H1 (cell line): ENCODE data around the gene TAOK2. TPM values are rescaled to one million over a fixed set of nuclear protein-coding genes. Genes with fewer than 3 reads are reported as not detected.

ENCODE experiments used
- CTCF ChIA-PET: fragments of 300-600 bp; sonication (Branson Sonifier 250); formaldehyde crosslinking; loops from one replicate; lab custom pipeline; 2021; ENCODE audit not compliant: partially characterized antibody; lab: Charles Lee
- POLR2A ChIA-PET: fragments of 300-600 bp; sonication (Branson Sonifier 250); formaldehyde crosslinking; loops from one replicate; lab custom pipeline; 2021; ENCODE audit warnings: inconsistent platforms; ENCODE audit not compliant: partially characterized antibody; lab: Charles Lee
- DNase-seq, 2 experiments: peaks; one replicate each; pipeline versions ENCODE4 v3.0.0 to v3.0.0-alpha.2; 2010 to 2022; ENCODE audit warnings: low spot score in 2 of 2, low read depth in 1 of 2, mixed read lengths in 1 of 2
- FAIRE-seq: peaks from 2 replicates; lab custom pipeline; 2011; peaks lifted over from hg19 to GRCh38; lab: Jason Lieb, UNC
- H2AFZ ChIP-seq: 2 replicates; pipeline ENCODE4 v1.8.1; 2012; ENCODE audit warnings: low read length, inconsistent platforms
- H2AK5ac ChIP-seq: 2 replicates; pipeline ENCODE4 v1.6.1; 2013; ENCODE audit warnings: low read depth, low read length
- H2BK120ac ChIP-seq: replicated peaks from 2 replicates; pipeline ENCODE3; 2013; ENCODE audit warnings: low read depth, low read length, inconsistent platforms
- H2BK12ac ChIP-seq: 2 replicates; pipeline ENCODE4 v1.6.1; 2013; ENCODE audit warnings: low read depth, low read length
- H2BK15ac ChIP-seq: 2 replicates; pipeline ENCODE4 v1.6.1; 2013; ENCODE audit warnings: low read length
- H2BK20ac ChIP-seq: 2 replicates; pipeline ENCODE4 v1.6.1; 2013; ENCODE audit warnings: low read length
- H2BK5ac ChIP-seq: 2 replicates; pipeline ENCODE4 v1.6.1; 2013; ENCODE audit warnings: low read depth, low read length
- H3K14ac ChIP-seq: 2 replicates; pipeline ENCODE4 v1.6.1; 2013; ENCODE audit warnings: inconsistent platforms; ENCODE audit not compliant: insufficient read length
- H3K18ac ChIP-seq: 2 replicates; pipeline ENCODE4 v1.6.1; 2013; ENCODE audit warnings: low read length; ENCODE audit errors: extremely low read depth
- H3K23ac ChIP-seq: 2 replicates; pipeline ENCODE4 v1.6.1; 2013; ENCODE audit warnings: inconsistent platforms; ENCODE audit not compliant: insufficient read length
- H3K23me2 ChIP-seq: 2 replicates; pipeline ENCODE4 v1.6.1; 2013; ENCODE audit warnings: low read depth, low read length
- H3K27ac ChIP-seq: 2 replicates; pipeline ENCODE4 v1.6.1; 2011; ENCODE audit warnings: low read depth, low read length, inconsistent platforms
- H3K27me3 ChIP-seq, 4 experiments: replicated peaks in 1 of 4; 1 replicate in 1 of 4; 2 replicates in 3 of 4; pipeline versions ENCODE4 v1.6.1 to v1.8.1; 2011 to 2013; ENCODE audit warnings: low read length in 3 of 4, mild to moderate bottlenecking in 3 of 4, inconsistent platforms in 2 of 4, mixed read lengths in 2 of 4, moderate library complexity in 1 of 4; ENCODE audit not compliant: control insufficient read depth in 3 of 4, insufficient read depth in 3 of 4; ENCODE audit errors: extremely low read depth in 1 of 4
- H3K36me3 ChIP-seq, 4 experiments: 2 replicates each; pipeline versions ENCODE4 v1.6.1 to v1.8.1; 2011 to 2013; ENCODE audit warnings: mild to moderate bottlenecking in 4 of 4, low read length in 3 of 4, moderate library complexity in 2 of 4, control low read depth in 1 of 4, inconsistent platforms in 1 of 4; ENCODE audit not compliant: insufficient read depth in 4 of 4, control insufficient read depth in 2 of 4
- H3K4ac ChIP-seq: replicated peaks from 2 replicates; pipeline ENCODE3; 2013; ENCODE audit warnings: low read length, low read depth, mixed read lengths, inconsistent platforms; ENCODE audit not compliant: insufficient read length
- H3K4me1 ChIP-seq, 4 experiments: replicated peaks in 1 of 4; 1 replicate in 1 of 4; 2 replicates in 3 of 4; pipeline versions ENCODE4 v1.6.1 to v1.8.1; 2011 to 2013; ENCODE audit warnings: low read length in 3 of 4, inconsistent platforms in 2 of 4, mixed read lengths in 1 of 4; ENCODE audit not compliant: insufficient read depth in 4 of 4, control insufficient read depth in 3 of 4
- H3K4me2 ChIP-seq, 2 experiments: 2 replicates each; pipeline versions ENCODE4 v1.6.1 to v1.8.1; 2011 to 2013; ENCODE audit warnings: low read depth in 2 of 2, low read length in 2 of 2, control low read depth in 1 of 2, inconsistent platforms in 1 of 2, mild to moderate bottlenecking in 1 of 2; ENCODE audit not compliant: insufficient read depth in 1 of 2
- H3K4me3 ChIP-seq, 4 experiments: fragments of 200-600, 300-600 bp in 1 of 4; sonication (generic), shearing (Covaris generic), sonication (Bioruptor Twin) in 1 of 4; 2 replicates each; pipeline versions ENCODE4 v1.5.1 to v1.8.1; 2011 to 2016; ENCODE audit warnings: low read length in 4 of 4, low read depth in 3 of 4, control low read depth in 2 of 4, inconsistent platforms in 2 of 4, mild to moderate bottlenecking in 2 of 4, mixed read lengths in 1 of 4, moderate library complexity in 1 of 4; ENCODE audit not compliant: insufficient read depth in 2 of 4; ENCODE audit errors: extremely low read depth in 1 of 4
- H3K56ac ChIP-seq: replicated peaks from 2 replicates; pipeline ENCODE3; 2013; ENCODE audit warnings: low read depth, mild to moderate bottlenecking, mixed read lengths, low read length, inconsistent platforms; ENCODE audit not compliant: insufficient read length
- H3K79me1 ChIP-seq: 2 replicates; pipeline ENCODE4 v1.6.1; 2013; ENCODE audit warnings: low read depth, low read length, control low read depth
- H3K79me2 ChIP-seq, 2 experiments: 2 replicates each; pipeline versions ENCODE4 v1.6.1 to v1.8.1; 2012 to 2013; ENCODE audit warnings: low read length in 2 of 2, mild to moderate bottlenecking in 2 of 2, inconsistent platforms in 1 of 2; ENCODE audit not compliant: insufficient read depth in 2 of 2, control insufficient read depth in 1 of 2
- H3K9ac ChIP-seq, 4 experiments: replicated peaks in 1 of 4; 1 replicate in 1 of 4; 2 replicates in 3 of 4; pipeline versions ENCODE4 v1.6.1 to v1.8.1; 2011 to 2013; ENCODE audit warnings: low read depth in 3 of 4, low read length in 3 of 4, control low read depth in 2 of 4, mild to moderate bottlenecking in 2 of 4, moderate library complexity in 2 of 4, inconsistent platforms in 1 of 4; ENCODE audit errors: extremely low read depth in 1 of 4
- H3K9me3 ChIP-seq, 2 experiments: 2 replicates each; pipeline versions ENCODE4 v1.6.1 to v1.8.1; 2012 to 2013; ENCODE audit warnings: mild to moderate bottlenecking in 2 of 2, moderate library complexity in 2 of 2, control low read depth in 1 of 2, inconsistent platforms in 1 of 2, low read depth in 1 of 2, low read length in 1 of 2, mixed read lengths in 1 of 2; ENCODE audit not compliant: insufficient read depth in 2 of 2
- H4K20me1 ChIP-seq, 2 experiments: replicated peaks in 1 of 2; 2 replicates each; pipeline versions ENCODE3 to v1.8.1; 2011 to 2013; ENCODE audit warnings: inconsistent platforms in 2 of 2, low read length in 2 of 2, mild to moderate bottlenecking in 1 of 2; ENCODE audit not compliant: insufficient read depth in 2 of 2, control insufficient read depth in 1 of 2
- H4K5ac ChIP-seq: 2 replicates; pipeline ENCODE4 v1.6.1; 2013; ENCODE audit warnings: low read length, low read depth, mixed read lengths, inconsistent platforms; ENCODE audit not compliant: insufficient read length
- H4K8ac ChIP-seq: 2 replicates; pipeline ENCODE4 v1.8.0; 2013; ENCODE audit warnings: mild to moderate bottlenecking, moderate library complexity, low read length, inconsistent platforms; ENCODE audit not compliant: insufficient read depth; ENCODE audit errors: extremely low read depth
- H4K91ac ChIP-seq: replicated peaks from 2 replicates; pipeline ENCODE3; 2013; ENCODE audit warnings: low read length, mixed read lengths, inconsistent platforms; ENCODE audit not compliant: insufficient read length
- ASH2L ChIP-seq: fragments of 200-600, 300-600 bp; sonication (generic); IDR thresholded peaks from one replicate; pipeline ENCODE4 v1.7.1; 2017; ENCODE audit warnings: low read length
- BACH1 ChIP-seq: IDR thresholded peaks from 2 replicates; pipeline ENCODE4 v1.6.1; 2012; ENCODE audit warnings: low read length, improper control_type of control experiment
- CREB1 ChIP-seq: IDR thresholded peaks from 2 replicates; pipeline ENCODE4 v1.6.1; 2012; ENCODE audit warnings: inconsistent platforms
- EGR1 ChIP-seq: IDR thresholded peaks from 2 replicates; pipeline ENCODE4 v1.6.1; 2011; ENCODE audit warnings: low read depth, low read length, borderline replicate concordance
- GTF2F1 ChIP-seq: IDR thresholded peaks from 2 replicates; pipeline ENCODE4 v1.6.1; 2012; ENCODE audit warnings: low read depth, low read length, improper control_type of control experiment, borderline replicate concordance
- KDM4A ChIP-seq: IDR thresholded peaks from one replicate; pipeline ENCODE4 v1.7.1; 2012; ENCODE audit warnings: low read depth, mild to moderate bottlenecking, moderate library complexity, low read length, inconsistent platforms; ENCODE audit not compliant: severe bottlenecking
- KDM5A ChIP-seq: fragments of 200-600 bp; IDR thresholded peaks from 2 replicates; pipeline ENCODE4 v1.7.1; 2012; ENCODE audit warnings: mild to moderate bottlenecking, low read length, inconsistent platforms, mixed read lengths
- WGBS, 2 experiments: shearing (Covaris generic) in 1 of 2; methylation state at CpG; one replicate each; pipeline versions ENCODE4 v1.1.6 to v1.1.7; 2013 to 2015; ENCODE audit warnings: low lambda C conversion rate in 2 of 2, mixed read lengths in 2 of 2, inconsistent platforms in 1 of 2, low coverage in 1 of 2, missing lambda C conversion rate in 1 of 2; ENCODE audit not compliant: insufficient replicate concordance in 2 of 2, insufficient coverage in 1 of 2, insufficient read length in 1 of 2; ENCODE audit errors: extremely low coverage in 1 of 2, missing lambda C conversion rate in 1 of 2; 5-methylcytosine and 5-hydroxymethylcytosine counted together
- polyA plus RNA-seq, 7 experiments: library from polyadenylated mRNA; depleted of rRNA in 3 of 7; stranded (reverse) in 5 of 7; unstranded in 2 of 7; fragments of >200 nt in 5 of 7; fragments of 200-250 nt in 2 of 7; gene quantifications; 1 replicate in 5 of 7; 2 replicates in 1 of 7; 4 replicates in 1 of 7; pipeline versions ENCODE4 v1.2.1 to v1.2.3, GENCODE V29; 2011 to 2013; ENCODE audit warnings: missing spikeins in 2 of 7, mixed read lengths in 2 of 7
- total RNA-seq: library from RNA; stranded (reverse); fragmentation: NEBNext Ultra II Directional; extraction: Animal tissue kit (Norgen Biotek cat#: 25700); gene quantifications from 2 replicates; pipeline ENCODE4 v1.2.1, GENCODE V29; 2021
- TF ChIP-seq, protein P1 (sequence below): IDR thresholded peaks from 2 replicates; pipeline ENCODE4 v1.6.1; 2012; ENCODE audit warnings: inconsistent platforms

The TAOK2 gene
- total and polyA plus RNA-seq, 2 of the 8 experiments (the other 6 are each of a cell fraction or from before 2014, with no cell fraction given), result 13.5 to 32.6 TPM

DNA sequence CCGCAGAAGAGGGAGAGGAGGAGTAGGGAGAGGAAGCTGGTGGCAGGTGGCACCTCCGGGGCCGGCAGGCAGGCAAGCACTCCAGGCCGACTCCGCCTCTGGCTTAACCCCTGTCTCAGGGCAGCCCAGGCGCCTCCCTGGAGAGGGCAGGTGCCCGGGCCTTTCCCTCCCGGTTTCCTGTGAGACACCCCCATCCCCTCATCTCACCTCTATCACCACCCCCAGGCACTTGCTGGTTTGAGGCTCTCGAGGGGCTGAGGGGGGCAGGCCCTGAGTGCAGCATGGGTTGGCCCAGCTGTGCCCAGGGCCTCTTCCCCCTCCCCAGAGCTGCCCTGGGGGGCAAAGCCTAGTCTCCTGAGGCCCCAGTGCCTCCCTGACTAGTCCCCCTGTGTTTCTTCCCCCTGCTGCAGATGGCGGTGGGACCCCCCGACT lies 31.2 kb downstream of the TAOK2 start:
- Histone ChIP-seq H3K79me1 (no peaks in the 10 kb centered on the region), H2AK5ac (no peak overlapping the region), H3K18ac (no peak overlapping the region), H2BK15ac (no peak overlapping the region), H3K23ac (no peak overlapping the region), H3K4ac (no peak overlapping the region), H3K14ac (no peak overlapping the region), H2BK12ac (no peak overlapping the region), H3K9me3 (no peaks in the 10 kb centered on the region), H3K4me3 (no peak overlapping the region), H2BK20ac (no peak overlapping the region), H3K79me2 (no peaks in the 10 kb centered on the region), H3K36me3 (peaks cover 0 to 10% (median 6%) of the 10 kb centered on the region in 4 experiments; a peak in 5 of 8 replicates), H3K4me1 (peaks cover 0 to 17% (median 8%) of the 10 kb centered on the region in 4 experiments; a peak in 5 of 7 replicates), H4K91ac (no peak overlapping the region), H3K9ac (no peak overlapping the region), H3K27me3 (peaks cover 0 to 6% (median 2%) of the 10 kb centered on the region in 4 experiments; a peak in 3 of 7 replicates), H3K4me2 (no peak overlapping the region), H2BK120ac (no peak overlapping the region), H3K23me2 (no peaks in the 10 kb centered on the region), H4K8ac (no peak overlapping the region), H2BK5ac (no peak overlapping the region), H3K27ac (no peak overlapping the region), H4K20me1 (peaks cover 3 to 8% of the 10 kb centered on the region in 2 experiments), H2AFZ (no peak overlapping the region), H3K56ac (no peak overlapping the region), H4K5ac (no peak overlapping the region)
- ChIA-PET CTCF (interaction anchor here (0.7 to 2.8 kb wide), 19 partner anchors 10 to 304 kb away, joined by 3 to 11 read pairs (median 5); partner anchors contain the start of gene C16orf92), POLR2A (interaction anchor here (0.6 to 4.9 kb wide), 11 partner anchors 8 to 948 kb away, joined by 3 to 34 read pairs (median 4); partner anchors contain the start of genes ASPHD1, HIRIP3, INO80E and KCTD13)
- FAIRE-seq, result no peak
- no peak for DNase-seq
- TF ChIP-seq CREB1 (no peak), KDM4A (no peak), KDM5A (no peak), GTF2F1 (no peak), ASH2L (no peak), BACH1 (no peak), EGR1 (no peak)
- TF ChIP-seq, protein P1, sequence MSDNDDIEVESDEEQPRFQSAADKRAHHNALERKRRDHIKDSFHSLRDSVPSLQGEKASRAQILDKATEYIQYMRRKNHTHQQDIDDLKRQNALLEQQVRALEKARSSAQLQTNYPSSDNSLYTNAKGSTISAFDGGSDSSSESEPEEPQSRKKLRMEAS, result no peak
- WGBS, 2 experiments, result 91% methylated on average over 7 of the region's 11 CpGs; no CpG with 5 or more reads in 1 of the 2 experiments
